GM19099 (cell line): ENCODE data around the gene NDFIP1.

Experiments used
- POLR2A ChIP-seq: IDR thresholded peaks from 3 replicates; pipeline ENCODE4 v1.6.1; 2011; ENCODE audit warnings: low read depth; ENCODE audit not compliant: insufficient read length; ENCODE audit errors: extremely low read depth

Gene NDFIP1

GRCh38 chr5:142182840-142183239 is 74.3 kb downstream of the NDFIP1 start:
- no peak for TF ChIP-seq POLR2A

DNA sequence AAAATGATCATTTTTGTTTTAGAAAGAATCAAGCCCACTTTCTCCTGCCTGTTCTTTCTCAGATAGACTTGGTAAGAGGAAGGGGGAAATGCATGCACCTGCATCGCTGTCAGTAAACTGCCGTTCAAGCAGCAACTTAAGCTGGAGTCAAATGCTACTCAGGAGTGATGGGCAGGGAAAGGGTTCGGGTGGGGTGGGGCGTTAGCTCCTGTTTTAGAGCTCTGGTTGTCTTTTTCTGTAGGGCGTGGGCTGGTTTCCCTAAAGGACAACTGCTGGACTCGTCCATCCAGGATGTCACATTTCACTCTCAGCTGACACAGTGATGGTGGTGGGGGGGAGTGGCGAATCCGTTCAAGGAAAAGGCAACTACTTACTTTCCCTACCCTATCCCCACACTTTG is 75.0 kb downstream of the NDFIP1 start:
- TF ChIP-seq POLR2A = no peak

DNA sequence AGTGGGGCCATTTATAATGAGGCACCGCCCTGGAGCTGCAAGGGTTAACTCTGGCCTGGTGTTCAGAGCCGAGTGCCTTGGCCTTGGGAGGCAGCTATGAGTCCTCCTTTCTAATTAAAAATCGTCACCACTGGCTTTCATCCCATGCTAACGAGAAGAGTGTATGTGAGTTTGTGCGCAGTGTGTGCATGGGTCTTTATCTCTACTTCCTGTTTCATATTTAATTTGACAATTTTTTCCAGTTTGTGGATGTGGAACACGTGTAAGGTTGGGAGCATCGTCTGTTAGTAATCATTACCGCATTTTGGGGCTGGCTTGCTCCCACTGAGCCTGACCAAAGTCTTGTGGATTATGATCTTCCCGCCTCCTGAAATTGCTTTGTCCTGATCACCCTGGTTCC is 76.4 kb downstream of the NDFIP1 start:
- no peak for TF ChIP-seq POLR2A

GRCh38 chr5:142186514-142186856 is 77.9 kb downstream of the NDFIP1 start:
- TF ChIP-seq POLR2A = no peak

GRCh38 chr5:142186857-142187594 is 78.4 kb downstream of the NDFIP1 start:
- no peak for TF ChIP-seq POLR2A

GRCh38 chr5:142189813-142190212 is 81.2 kb downstream of the NDFIP1 start:
- no peak for TF ChIP-seq POLR2A

GRCh38 chr5:142191776-142192175 is 83.2 kb downstream of the NDFIP1 start:
- TF ChIP-seq POLR2A = no peak

DNA sequence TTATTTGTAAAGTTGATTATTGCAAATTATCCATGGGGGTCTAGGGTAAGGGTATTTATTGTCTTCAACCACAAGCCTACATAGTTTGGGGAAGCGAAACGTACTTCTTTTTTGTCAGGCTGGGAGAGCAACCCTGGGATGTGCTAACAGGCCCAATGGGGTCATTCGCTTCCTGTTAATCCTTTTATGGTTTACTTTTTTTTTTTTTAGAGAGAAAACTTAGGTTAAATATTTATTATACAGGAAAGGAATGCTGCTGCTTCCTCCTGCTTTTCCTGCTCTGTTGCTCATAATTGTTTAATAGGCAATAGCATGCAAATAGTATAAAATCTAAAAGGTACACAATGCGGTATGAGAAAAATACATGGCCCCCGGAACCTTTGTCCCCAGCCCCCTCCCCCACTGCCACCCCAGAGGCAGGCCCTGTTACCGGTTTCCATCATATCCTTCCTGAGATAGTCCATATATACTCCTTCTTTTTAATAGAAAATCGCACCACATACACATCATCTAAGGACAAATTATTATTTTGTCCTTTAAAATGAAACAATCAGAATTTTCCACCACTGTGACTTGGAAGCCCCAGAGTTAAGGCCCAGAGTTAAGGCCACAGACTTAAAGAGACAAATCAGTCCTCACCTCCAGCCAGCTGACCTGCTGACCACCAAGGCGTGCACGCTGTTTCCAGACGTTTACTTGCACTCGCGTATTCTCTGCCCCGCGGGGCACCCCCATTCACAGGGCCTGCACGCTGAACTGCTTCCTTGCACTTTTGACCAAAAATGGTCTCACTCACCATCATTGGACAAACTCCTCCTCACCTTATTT is 83.9 kb downstream of the NDFIP1 start:
- TF ChIP-seq POLR2A = no peak

DNA sequence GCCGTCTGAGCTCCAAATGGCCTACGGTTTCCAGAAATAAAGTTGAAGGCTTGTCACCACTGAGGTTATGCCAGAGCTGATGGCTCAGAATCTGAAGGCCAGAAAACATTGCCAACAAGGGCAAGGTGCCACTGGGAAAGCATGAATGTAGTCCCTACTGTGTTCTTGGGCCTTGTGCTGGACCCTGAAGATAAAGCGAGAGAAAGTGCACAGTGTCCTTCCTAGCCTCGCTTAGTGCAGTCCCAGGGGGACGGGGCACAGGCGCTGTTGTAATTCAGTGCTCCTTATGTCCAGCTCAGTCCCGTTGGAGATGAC is 84.5 kb downstream of the NDFIP1 start:
- no peak for TF ChIP-seq POLR2A

DNA sequence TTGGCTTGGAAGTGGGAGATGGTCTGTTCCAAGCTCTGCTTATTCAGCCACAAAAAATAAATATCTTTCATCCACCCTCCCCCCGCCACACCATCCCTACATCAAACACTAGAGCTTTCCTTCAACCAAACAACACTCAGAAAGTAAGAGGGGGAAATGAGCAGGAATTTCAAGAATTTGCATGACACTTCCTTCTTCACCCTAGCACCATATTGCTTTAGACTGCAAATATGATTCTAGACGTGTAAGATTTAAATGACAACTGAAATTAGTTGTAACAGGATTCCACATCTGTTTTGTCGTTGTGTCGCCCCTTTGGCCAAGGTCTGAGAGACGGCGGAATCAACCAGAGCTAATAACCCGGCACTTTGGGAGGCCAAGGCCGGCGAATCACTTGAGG is 88.5 kb downstream of the NDFIP1 start:
- TF ChIP-seq POLR2A = no peak

DNA sequence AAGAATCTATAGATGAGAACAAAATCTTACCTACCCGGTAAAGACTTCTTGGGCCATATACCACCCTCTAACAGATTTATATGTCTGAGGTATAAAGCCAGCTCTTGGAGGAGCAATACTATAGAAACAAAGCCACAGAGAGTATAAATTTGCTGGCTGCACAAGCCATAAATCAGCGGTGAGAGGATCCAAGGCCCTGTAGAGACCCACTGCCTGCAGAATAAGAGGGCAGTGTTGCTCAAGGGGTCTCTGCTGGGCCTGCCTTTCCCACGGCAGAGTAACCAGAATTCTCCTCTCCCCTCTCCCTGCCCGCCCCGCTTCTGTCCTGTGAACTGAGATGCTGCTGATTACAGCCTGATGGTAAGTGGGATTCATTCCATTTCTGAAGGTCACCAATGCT is 89.2 kb downstream of the NDFIP1 start:
- TF ChIP-seq POLR2A = no peak

GRCh38 chr5:142199388-142199787 is 90.8 kb downstream of the NDFIP1 start:
- no peak for TF ChIP-seq POLR2A

DNA sequence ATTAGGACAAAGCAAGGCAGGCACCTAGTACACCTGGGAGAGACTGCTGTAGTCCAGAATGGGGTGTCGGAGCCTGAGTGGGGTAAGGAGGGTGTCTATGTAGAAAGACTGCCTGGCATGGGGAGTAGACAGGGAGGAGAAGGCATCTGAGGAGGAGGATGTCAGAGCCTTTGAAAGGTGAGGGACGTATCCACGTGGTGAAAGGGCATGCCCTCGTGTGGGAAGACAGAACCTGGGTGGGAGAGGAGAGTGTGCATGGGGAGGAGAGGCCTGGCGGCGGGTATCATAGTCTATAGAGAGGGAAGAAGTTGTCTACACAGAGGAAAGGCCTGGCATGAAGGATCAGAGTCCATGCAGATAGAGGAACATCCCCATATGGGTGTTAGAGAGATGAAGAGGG is 91.8 kb downstream of the NDFIP1 start:
- no peak for TF ChIP-seq POLR2A

DNA sequence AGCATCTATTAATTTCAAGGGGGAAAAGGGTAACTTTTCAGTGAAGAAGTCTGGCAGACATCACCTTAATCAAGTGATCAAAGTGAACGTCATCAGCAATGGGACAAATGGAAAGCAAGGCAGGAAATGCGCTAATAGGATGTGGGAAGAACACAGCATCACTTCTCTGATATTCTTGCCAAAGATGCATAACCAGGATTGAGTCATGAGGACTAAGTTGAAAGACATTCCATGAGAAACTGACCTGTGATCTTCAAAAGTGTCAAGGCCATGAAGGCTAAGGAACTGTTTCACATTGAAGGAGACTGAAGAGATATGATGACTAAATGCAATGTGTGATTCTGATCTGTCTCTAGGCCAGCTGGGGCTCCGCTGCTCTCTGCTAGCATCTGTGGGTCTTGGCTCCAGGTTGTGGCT is 92.9 kb downstream of the NDFIP1 start:
- no peak for TF ChIP-seq POLR2A

DNA sequence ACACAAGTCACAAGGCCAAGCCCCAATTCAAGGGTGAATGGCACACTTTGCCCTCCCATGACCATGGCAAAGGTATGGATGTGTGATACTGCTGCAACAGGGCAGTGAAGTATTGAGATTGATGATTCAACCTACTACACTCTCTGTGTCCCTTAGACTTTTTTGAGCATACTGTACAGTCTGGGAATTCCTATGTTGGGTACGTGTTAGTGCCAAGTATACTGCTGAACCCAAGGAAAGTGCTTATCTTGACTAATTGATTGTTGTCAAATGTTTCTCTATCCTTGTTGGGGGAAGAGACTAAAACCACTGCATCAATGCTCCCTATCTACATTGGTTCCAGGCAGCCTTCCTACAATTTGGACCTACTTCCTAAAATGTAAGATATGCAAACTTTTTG is 93.7 kb downstream of the NDFIP1 start:
- no peak for TF ChIP-seq POLR2A
